ENCODE results near the gene ABHD17A.

DNA sequence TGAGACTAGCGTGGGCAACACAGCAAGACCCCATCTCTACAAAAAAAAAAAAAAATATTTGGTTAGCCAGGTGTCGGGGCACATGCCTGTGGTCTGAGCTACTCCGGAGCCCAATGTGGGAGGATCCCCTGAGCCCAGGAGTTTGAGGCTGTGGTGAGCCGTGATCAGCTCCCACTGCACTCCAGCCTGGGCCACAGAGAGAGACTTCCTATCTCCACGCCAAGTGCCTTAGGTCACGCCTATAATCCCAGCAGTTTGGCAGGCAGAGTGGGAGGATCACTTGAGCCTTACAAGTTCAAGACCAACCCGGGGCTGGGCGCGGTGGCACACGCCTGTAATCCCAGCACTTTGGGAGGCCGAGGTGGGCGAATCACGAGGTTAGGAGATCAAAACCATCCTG, 11.2 kb upstream of the ABHD17A start:
- TF ChIP-seq PHF8 (conservative IDR thresholded peaks at IDR 0.05; ENCODE audit: low read depth, low read length): no peak
- TF ChIP-seq HDAC2 (IDR thresholded peaks at IDR 0.05; ENCODE audit: borderline replicate concordance in 1 of 2, low read depth in 2 of 2, low read length in 2 of 2): no peak
